Measurements from ENCODE around the gene KIRREL3. TPM values are rescaled to one million over a fixed set of nuclear protein-coding genes. Genes with fewer than 3 reads are reported as not detected.

Gene KIRREL3
- total and polyA plus RNA-seq, 2 of the 8 experiments (the other 6 are each of a cell fraction or from before 2014, with no cell fraction given) = 0.29 to 0.32 TPM

DNA sequence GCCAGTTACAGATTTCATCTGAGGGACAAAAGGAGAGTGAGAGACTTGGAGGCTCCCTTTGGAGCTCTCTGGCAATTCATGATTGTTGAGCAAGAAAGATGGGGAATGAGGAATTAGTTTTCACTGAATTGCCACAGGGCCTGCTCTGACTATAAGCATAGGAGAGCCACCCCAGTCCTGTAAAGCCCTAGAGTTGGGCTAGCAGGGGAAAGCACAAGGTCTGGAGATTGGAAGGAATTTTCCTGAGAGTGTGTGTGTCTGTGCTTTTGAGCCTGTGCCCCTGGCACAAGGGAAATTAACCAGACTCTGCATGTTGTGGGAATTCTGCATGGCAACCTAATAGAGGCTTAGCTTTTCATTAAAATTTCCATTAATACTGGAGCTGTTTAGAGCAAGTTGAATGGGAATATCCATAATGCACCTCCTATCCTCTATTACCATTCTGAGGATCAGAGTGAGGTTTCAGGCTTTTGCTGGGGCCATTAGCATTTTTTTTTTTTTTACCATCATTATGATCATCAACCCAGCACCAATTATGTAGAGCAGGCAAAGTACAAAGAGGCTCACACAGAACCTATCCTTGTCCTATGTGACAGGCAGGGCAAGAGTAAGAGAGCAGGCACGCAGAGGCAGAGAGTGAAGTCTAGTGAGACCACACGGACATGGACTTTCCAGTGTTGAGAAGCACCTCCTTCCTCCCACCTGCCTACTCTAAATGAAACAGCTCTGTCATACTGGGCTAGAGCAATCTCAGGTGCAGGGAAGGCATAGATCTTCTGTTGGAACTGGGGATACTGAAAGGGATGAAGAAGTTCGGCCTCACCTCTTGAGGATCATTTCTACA is 336.6 kb downstream of the KIRREL3 start (continued):
- TF ChIP-seq RAD21 (IDR thresholded peaks at IDR 0.05 in 1 of 2, conservative IDR thresholded peaks at IDR 0.05 in 1 of 2; ENCODE audit: low read depth in 2 of 2, low read length in 2 of 2) (no peak), POU5F1 (IDR thresholded peaks at IDR 0.05; ENCODE audit: low read depth, low read length) (no peak), EZH2 (IDR thresholded peaks at IDR 0.05; ENCODE audit: low read depth, low read length, severe bottlenecking) (no peak)

Measured in H1 (cell line).